WI38 (cell line): ENCODE measurements around the gene PXDC1.
"Not testable (repeated sequence)": the region's sequence is repeated elsewhere in the genome, so short reads cannot be mapped to it uniquely, and the experiment has no call there.

ENCODE experiments used
- H3K4me3 ChIP-seq: 2 replicates; pipeline ENCODE4 v1.5.1; 2011; ENCODE audit warnings: low read depth, mild to moderate bottlenecking, control low read depth, low read length
- CTCF ChIP-seq: IDR thresholded peaks from 2 replicates; pipeline ENCODE4 v1.5.1; 2012; ENCODE audit warnings: low read depth, mild to moderate bottlenecking, control low read depth, low read length

PXDC1 gene

DNA sequence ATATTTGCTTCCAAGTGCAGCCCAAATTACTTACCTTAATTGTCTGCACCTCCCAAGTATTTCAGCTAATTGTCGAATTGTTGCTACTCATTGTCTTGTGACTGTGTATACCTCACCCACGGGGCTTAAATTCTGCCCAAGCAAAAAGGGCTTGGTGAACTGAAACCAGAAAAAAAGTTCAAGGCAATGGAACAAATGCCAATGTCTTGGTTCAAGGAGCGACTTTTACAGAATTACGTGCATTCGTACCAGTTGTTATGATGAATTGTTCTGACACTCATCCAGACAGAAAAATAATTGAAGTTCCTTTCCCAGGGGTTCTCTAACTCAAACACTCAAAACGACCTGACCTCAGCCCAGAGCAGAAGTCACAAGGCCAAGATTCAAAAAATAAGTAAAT is 13.9 kb upstream of the PXDC1 start:
- no peak for TF ChIP-seq CTCF
- H3K4me3 ChIP-seq: no peak overlapping the region

GRCh38 chr6:3764516-3765335 is 13.2 kb upstream of the PXDC1 start:
- H3K4me3 ChIP-seq: no peak overlapping the region
- TF ChIP-seq CTCF: no peak

GRCh38 chr6:3762852-3763251 is 11.3 kb upstream of the PXDC1 start:
- no peak for TF ChIP-seq CTCF
- no peak overlapping the region for H3K4me3 ChIP-seq

DNA sequence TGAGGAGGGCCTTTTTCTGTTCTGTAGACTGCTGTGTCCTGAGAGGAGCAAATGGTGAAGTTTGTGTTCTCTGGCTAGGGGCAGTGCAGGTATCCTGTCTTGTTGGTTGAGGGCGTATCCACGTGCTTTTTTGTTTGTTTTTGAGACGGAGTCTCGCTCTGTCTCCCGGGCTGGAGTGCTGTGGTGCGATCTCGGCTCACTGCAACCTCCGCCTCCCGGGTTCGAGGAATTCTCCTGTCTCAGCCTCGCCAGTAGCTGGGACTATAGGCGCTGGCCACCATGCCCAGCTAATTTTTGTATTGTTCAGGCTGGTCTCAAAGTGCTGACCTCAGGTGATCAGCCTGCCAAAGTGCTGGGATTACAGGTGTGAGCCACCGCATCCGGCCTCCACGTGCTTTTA is 10.8 kb upstream of the PXDC1 start:
- no peak overlapping the region for H3K4me3 ChIP-seq
- no peak for TF ChIP-seq CTCF

GRCh38 chr6:3761989-3762270 is 10.4 kb upstream of the PXDC1 start:
- no peak overlapping the region for H3K4me3 ChIP-seq
- TF ChIP-seq CTCF: no peak

GRCh38 chr6:3759646-3760232 is 8.2 kb upstream of the PXDC1 start:
- no peak overlapping the region for H3K4me3 ChIP-seq
- TF ChIP-seq CTCF: no peak

DNA sequence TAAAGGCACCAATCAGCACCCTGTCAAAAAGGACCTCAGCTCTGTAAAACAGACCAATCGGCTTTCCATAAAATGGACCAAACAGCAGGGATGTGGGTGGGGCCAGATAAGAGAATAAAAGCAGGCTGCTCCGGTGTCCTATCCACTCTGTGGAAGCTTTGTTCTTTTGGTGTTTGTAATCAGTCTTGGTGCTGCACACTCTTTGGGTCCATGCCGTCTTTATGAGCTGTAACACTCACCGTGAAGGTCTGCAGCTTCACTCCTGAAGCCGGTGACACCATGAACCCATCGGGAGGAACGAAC is 7.3 kb upstream of the PXDC1 start:
- no peak overlapping the region for H3K4me3 ChIP-seq
- no peak for TF ChIP-seq CTCF

DNA sequence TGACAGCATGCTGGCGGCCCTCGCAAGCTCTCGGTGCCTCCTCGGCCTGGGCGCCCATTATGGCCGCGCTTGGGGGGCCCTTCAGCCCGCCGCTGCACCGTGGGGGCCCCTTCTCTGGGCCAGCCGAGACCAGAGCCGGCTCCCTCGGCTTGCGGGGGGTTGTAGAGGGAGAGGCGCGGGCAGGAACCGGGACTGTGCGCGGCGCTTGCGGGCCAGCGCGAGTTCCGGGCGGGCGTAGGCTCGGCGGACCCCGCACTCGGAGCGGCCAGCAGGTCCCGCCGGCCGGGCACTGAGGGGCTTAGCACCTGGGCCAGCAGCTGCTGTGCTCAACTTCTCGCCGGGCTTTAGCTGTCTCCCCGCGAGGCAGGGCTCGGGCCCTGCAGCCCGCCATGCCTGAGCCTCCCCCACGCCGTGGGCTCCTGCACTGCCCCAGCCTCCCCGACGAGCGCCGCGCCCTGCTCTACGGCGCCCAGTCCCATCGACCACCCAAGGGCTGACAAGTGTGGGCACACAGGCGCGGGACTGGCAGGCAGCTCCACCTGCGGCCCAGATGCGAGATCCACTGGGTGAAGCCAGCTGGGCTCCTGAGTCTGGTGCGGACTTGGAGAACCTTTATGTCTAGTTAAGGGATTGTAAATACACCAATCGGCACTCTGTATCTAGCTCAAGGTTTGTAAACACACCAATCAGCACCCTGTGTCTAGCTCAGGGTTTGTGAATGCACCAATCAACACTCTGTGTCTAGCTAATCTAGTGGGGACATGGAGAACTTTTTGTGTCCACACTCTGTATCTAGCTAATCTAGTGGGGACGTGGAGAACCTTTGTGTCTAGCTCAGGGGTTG is 6.7 kb upstream of the PXDC1 start:
- not testable (repeated sequence) for H3K4me3 ChIP-seq
